HG02943 (cell line): Measurements from ENCODE around the gene PLEKHJ1.

Experiments
- ATAC-seq: cut with Tn5 transposase; IDR thresholded peaks from one replicate; pipeline ENCODE4 v1.9.1; 2021; ENCODE audit warnings: mild to moderate bottlenecking, low read depth, moderate library complexity; ENCODE audit not compliant: unreplicated experiment

PLEKHJ1 gene

DNA sequence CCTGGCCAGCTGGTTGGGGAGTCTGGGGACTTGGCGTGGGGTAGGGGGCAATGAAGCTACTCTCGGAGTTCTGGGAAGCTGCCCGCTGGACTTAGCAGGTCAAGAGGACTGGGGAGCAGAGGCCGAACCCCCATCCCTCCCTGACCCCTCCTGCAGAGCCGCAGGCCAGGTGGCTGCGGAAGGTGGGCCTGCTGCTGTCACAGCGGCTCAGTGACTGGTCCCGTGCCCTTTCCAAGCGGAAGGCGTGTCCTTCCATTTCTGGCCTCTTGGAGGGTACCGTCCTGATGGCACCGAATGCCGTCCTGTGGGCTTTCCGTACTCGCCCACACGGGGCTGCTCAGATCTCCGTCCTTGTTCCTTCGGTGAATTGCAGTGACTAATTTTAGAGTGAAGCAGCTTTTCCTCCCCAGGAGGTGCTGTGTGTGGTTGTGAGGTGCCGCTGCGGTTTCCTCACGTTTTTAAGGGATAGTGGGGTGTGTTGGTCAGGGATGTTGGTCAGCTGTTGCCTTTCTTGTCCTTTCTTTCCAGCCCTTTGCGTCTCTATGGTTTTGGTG lies 51.6 kb downstream of the PLEKHJ1 start:
- ATAC-seq = no peak
